ENCODE measurements around the gene TIMM23B.
"Not testable (repeated sequence)": the region's sequence is repeated elsewhere in the genome, so short reads cannot be mapped to it uniquely, and the experiment has no call there.

Gene TIMM23B

GRCh38 chr10:50020451-50021024, 78.7 kb downstream of the TIMM23B start:
- H3K27ac ChIP-seq; H3K27me3 ChIP-seq (ENCODE audit: insufficient read depth, low read depth); H3K4me1 ChIP-seq (ENCODE audit: low read depth, poor library complexity, severe bottlenecking); H3K79me2 ChIP-seq (ENCODE audit: insufficient read depth, low read depth); H3K9ac ChIP-seq; H2AFZ ChIP-seq (ENCODE audit: low read depth); H3K4me3 ChIP-seq (IDR thresholded peaks at IDR 0.05; ENCODE audit: insufficient read depth, low read depth, low read length); H3K36me3 ChIP-seq (ENCODE audit: insufficient read depth); H3K4me2 ChIP-seq; H4K20me1 ChIP-seq (ENCODE audit: insufficient read depth): not testable (repeated sequence)

- H2AFZ ChIP-seq (ENCODE audit: low read depth) = no peak overlapping the region
- no peaks in the 10 kb centered on the region for H3K36me3 ChIP-seq (ENCODE audit: insufficient read depth)
- no peaks in the 10 kb centered on the region for H4K20me1 ChIP-seq (ENCODE audit: insufficient read depth)
- H3K4me2 ChIP-seq = no peak overlapping the region
- TF ChIP-seq CTCF (conservative IDR thresholded peaks at IDR 0.05; ENCODE audit: low read depth, low read length) = no peak
- H3K4me1 ChIP-seq (ENCODE audit: low read depth, poor library complexity, severe bottlenecking) = no peaks in the 10 kb centered on the region
- H3K79me2 ChIP-seq (ENCODE audit: insufficient read depth, low read depth) = no peaks in the 10 kb centered on the region
- H3K27ac ChIP-seq = no peak overlapping the region
- no peak overlapping the region for H3K9ac ChIP-seq
- H3K27me3 ChIP-seq (ENCODE audit: insufficient read depth, low read depth) = no peaks in the 10 kb centered on the region
- H3K4me3 ChIP-seq (IDR thresholded peaks at IDR 0.05; ENCODE audit: insufficient read depth, low read depth, low read length) = no peak overlapping the region
Observed at GRCh38 chr10:50021646-50022045, 79.8 kb downstream of the TIMM23B start.
